CD1c-positive myeloid dendritic cell (primary cell): ENCODE measurements around the gene PCED1B.
A peak's percentile ranks its signal among the peaks of the same experiment; 100 is the strongest.
"Not testable (repeated sequence)": the region's sequence is repeated elsewhere in the genome, so short reads cannot be mapped to it uniquely, and the experiment has no call there.

Experiments used
- DNase-seq: peaks from one replicate; pipeline ENCODE4 v3.0.0-alpha.2; 2016; ENCODE audit errors: extremely low spot score

Gene PCED1B

DNA sequence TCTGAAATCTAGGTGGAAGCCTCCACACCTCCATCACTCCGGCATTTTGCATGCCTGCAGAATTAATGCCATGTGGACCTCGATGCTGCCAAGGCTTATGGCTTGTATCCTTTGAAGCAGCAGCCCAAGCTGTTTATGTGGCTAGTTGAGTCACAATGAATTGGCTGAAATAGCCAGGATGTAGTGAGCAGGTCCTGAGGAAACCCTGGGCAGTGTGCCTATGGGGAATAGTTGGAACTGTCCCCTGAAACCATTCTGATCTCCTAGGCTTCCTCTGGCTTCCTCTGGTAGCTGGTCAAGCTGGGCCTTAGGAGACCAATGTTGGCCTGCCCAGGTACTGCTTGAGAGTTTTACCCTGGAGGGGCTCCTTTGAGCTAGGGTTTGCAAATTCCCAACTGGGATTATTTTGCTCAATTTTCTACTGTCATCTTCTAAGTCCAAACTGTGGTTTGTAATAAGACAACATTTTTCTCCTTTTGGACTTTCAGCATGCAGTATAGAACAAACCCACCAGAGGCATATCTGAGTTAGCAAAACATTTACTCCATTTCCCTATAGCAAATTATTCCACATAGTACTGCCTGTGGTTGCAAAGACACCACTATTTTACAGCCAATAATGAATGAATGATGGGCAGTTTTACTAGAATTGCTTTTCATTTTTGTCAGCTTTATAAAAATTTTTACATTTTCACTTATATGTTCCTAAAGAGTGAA, 85.5 kb downstream of the PCED1B start:
- no peak for DNase-seq

DNA sequence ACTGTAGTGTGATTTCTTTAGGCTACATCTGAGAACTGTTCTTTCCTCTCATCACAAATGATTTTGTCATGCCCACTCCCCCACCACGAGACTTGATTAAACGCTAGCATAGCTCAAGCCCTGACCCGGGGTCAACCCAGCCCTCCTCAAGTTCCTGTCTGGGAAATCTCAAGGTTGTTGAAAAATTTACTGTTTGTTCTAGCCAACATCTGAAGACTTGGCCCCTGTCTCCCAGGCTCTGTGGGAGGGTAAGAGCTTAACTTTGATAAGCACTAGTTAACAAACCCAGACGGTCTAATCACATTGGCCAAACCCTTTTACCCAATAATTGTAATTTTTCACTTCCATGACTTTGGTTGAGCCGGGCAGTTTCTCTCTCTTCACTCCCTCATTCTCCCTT, 86.5 kb downstream of the PCED1B start:
- no peak for DNase-seq

DNA sequence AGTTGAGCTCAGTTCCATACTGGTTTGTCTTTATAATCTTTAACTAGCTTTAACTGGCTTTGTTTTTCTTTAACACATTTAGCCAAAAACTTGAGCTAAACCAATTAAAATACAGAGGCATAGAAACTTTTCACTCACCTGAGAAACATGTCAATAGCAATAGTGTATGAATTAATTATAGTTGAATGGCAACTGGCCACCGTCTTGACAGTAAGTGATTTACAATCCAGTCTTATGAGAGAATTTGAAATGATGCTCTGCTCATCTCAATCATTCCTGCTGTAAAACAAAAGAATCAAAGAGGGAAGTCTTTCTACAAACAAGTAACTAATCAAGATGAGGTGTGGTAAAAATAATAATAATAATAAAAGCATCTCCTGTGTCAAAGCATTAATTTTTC, 86.9 kb downstream of the PCED1B start:
- no peak for DNase-seq

DNA sequence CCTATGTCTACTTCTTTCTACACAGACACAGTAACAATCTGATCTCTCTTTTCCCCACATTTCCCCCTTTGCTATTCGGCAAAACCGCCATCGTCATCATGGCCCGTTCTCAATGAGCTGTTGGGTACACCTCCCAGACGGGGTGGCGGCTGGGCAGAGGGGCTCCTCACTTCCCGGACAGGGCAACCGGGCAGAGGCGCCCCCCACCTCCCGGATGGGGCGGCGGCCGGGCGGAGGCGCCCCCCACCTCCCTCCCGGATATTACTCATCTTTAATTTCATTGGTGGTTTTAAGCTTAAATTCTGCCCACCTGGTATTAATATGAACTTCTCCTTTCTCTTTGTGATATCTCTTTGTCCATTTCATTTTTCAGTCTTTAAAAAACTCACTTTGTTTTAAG, 90.9 kb downstream of the PCED1B start:
- not testable (repeated sequence) for DNase-seq

DNA sequence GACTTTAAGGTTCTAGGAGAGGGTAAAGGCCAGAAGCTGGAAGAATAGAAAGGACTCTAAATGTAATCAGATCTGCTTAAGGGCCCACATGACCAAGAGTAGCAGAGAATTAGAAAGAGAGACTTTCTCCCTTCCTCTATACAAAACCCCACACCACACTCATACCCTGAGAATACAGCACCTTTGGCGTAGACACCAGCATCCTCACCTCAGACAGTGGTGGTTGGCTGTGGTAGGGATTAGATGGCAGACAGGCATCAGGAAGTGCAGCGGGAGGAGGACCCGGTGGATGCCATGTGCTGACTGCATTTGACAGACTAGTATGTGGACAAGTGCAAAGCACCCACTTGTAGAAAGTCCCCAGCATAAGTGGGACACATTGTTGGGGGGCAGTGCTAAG, 98.6 kb downstream of the PCED1B start:
- DNase-seq = no peak

DNA sequence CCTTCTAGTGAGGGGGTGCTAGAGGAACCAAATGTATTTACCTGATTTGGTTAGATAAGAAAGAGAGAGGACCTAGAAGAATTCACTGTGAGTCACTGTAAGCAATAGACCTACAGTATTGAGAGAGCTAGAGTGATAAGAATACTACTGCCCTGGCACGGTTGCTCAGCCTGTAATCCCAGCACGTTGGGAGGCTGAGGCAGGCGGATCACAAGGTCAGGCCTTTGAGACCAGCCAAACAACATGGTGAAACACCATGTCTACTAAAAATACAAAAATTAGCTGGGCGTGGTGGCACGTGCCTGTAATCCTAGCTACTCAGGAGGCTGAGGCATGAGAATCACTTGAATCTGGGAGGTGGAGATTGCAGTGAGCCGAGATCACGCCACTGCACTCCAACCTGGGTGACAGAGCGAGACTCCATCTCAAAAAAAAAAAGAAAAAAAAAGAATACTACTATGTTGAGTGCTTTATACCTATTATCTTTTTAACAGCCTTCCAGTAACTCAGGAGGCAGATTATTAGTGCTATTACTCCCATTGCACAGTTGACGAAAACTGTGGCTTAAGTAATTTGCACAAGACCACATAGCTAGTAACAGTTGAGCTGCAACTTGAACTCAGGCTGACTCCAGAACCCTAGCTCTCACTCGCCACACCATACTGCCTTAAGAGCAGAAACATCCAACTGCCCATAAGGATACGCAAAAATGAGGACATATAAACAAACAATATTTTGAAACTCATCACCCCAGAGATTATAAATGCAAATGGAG, 102.9 kb downstream of the PCED1B start:
- not testable (repeated sequence) for DNase-seq

DNA sequence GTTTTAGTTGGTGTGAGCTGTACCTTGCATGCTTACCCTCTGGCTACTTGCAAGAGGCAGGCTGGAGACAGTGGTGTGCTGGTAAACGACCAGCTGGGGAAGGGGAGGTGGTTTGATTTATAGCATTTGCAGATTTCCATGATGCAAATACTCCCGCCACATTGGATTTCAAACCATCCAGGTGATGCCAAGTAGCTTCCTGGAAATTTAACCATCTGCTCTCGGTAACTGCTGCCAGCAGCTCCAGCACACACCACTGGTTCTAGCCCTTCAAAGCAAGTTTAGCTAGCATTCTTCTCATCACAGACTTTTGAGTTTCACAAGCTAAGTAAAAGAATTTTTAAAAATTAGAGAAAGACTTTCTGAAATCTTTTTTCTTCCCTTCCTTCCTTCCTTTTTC, 104.8 kb downstream of the PCED1B start:
- DNase-seq = no peak

DNA sequence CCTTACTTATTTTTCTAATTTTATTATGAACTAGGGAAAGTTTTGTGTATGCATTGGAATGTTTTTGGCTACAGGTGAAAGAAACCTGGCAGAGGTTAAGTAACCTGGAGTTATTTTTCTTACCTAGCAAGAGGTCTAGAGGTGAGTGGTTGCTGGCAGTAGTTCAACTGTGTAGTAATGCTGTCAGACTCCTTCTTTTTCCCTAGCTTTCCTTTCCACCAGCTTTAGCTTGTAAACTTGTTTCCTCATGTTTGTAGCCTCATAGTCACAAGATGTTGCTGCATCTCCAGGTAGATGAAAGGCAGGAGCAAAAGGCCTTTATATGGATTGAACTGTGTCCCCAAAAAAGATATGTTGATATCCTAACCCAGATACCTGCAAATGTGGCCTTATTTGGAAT, 105.4 kb downstream of the PCED1B start:
- no peak for DNase-seq

DNA sequence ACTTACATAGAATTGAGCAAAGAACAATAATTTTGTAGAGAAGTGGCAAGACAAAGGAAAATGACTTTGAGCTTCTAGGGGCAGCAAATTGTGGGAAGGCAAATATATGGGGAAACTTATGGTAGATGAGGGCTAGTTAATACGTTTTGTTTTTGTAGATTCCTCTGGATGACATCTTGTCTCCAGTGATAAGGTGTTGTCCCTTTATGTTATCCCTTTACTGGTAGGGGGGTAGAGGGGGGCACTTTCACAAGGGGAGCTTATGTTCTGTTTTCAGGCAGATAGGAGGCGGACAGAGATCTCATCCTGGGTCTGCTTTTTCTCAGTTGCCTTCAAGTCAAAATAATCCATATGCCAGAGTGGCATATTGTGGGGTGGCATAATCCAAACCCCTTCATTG, 106.8 kb downstream of the PCED1B start:
- no peak for DNase-seq

DNA sequence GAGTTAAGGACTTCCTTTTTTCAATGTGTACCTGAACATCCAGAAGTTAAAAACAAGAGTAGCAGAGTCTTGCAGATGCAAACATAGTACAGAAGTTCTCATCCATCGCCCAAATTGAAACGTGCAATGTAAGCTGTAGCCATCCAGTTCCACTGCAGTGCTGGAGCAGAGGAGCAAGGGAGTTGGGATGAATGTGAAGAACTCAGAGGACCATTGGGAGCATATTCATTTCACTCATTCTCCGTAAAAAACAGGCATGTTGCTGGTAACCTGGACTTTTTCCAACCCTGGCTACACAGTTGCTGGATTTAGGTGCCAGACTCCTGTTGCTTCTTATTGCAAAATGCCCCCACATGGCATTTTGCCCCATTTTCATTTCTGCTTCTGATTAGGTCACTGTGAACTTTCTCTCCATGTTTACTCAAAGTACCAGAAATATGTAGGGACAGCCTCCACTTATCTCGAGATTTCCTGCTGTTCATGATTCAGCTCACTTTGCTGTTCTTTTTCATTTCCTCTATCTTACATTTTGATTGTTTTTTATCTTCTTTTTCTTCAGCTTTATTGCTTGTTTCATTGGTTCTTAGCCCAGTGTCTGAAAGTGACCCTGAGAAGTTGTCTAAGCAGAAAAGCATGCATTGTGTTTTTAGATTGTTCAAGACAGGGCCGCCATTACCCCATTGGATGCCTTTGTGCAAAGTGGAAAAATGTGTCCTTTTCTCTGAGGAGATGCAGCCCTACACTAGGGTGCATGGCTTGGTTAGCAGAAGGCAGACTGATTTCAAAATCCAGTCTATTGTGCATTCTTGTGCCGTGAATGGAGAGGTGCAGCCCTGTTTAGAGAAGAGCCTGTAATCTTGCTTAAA, 109.4 kb downstream of the PCED1B start:
- peak; percentile 41 for DNase-seq

DNA sequence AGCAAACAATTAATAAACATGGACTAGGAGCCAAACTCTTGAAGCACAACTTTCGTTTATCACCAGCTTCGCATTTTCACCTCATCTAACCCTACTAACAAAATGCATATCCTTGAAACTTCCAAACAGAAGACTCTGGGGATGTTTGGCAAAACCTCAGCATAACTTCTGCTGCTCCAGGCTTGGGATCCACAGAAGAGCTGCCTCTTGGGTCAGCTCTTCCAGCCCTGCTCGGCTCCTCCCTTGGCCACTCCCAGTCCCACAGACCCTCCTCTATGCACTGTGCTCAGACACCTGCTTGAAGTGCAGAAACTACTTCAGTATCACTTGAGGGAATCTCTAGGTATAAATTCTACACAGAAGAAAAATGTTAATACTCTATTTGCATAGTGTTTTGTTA, 110.3 kb downstream of the PCED1B start:
- no peak for DNase-seq

DNA sequence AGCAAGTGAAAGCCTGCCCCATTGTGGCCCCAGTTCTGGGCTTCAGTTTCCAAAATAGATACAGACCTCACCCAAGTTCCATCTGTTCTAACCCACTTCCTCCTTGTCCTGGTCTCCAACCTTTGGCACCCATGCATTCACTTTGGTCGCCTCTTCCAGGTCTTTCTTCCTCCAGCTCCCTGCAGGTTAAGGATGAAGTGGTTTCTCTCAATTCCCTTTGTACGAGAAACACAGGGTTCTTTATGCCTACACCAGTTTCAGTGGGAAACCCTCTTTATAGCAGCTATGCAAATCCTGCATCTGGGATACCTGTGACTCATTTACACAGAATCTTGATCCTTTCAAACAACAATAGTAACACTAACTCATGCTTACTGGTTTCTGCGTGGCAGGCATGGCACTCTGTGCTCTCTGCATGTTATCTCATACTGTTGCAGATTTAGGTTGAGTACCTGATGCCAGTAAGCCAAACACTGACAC, 110.9 kb downstream of the PCED1B start:
- peak; percentile 37 for DNase-seq

DNA sequence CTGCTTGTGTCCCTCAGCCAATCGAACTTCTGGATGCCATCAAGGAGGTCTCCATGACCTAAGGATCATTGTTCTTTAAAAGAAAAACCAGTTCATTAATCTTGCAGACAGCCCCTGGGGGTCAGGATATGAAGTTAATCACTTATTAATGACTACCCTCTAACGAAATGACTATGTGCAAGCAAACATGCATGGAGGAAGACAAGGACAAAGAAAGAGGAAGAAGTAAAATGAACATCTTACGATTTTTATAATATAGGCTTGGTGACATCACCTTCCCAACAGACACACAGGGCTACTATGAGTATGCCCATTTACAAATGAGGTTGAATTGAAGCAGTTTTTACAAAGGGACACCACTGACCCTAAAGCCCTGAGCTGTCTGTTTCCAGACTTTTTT, 111.5 kb downstream of the PCED1B start:
- DNase-seq = peak; percentile 46

DNA sequence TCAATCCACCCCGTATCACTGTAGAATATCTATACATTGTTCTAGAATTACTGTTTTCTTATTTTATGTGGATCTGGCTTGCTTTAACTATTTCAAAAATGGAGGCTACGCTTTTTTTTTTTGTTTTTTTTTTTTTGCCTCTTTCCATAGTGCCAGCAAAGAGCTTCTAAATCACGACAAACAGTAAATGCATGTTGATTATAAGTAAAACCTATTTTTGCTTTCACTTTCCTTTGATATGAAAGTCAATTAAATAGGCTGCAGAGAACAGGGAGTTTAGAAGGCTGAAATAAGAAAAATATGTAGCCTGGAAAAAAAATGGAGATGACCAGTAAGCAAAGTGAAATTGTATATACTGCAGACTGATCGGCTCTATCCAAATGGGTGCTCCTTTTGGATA, 112.6 kb downstream of the PCED1B start:
- no peak for DNase-seq

DNA sequence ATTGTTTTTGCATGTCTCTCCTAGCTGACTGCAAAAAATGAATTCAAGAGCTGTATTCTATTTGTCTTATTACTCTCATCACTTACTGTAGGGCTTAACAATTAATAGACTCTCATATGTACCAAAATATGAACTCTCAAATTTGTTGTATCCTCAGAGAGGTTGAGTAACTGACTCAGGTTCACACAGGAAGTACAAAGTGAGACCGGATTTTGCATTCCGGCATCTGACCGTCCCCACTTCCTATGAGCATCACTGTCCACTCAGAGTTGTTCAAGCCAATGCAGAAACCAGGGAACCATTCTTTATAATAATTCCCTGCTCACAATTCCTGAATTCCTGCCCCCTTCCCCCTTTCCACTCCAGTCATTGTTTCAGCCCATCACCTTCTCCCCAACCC, 113.6 kb downstream of the PCED1B start:
- no peak for DNase-seq

DNA sequence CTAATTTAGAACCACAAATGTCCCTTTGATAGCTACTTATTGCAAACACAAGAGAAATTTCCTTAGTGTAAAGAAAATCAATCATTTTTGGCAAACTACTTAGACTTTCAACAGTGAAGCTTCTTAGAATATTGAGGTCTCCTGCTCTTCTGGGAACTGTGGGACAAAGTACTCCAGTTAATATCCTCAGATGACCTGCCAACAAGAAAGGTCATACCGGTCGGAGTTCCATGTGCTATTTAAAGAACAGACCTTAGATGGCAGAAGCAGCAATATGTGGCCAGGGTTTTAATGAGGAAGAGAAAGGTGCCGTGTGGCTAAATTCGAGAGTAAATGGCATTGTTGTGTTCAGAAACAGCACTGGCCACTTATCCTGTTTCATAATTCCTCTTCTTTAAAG, 115.1 kb downstream of the PCED1B start:
- no peak for DNase-seq

DNA sequence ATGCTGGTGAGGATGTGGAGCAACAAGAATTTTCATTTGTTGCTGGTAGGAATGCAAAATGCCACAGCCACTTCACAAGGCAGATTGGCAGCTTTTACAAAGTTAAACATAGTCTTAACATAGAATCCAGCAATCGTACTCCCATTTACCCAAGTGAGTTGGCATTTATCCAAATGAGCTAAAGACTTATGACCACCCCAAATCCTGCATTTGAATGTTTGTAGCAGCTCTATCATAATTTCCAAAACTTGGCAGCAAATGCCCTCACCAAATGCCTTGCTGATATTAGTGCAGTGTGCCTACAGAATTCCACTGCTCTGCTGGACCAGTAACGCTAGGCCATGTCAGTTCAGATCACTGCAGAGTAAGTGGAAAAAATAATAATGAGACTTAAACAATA, 121.0 kb downstream of the PCED1B start:
- DNase-seq = no peak

DNA sequence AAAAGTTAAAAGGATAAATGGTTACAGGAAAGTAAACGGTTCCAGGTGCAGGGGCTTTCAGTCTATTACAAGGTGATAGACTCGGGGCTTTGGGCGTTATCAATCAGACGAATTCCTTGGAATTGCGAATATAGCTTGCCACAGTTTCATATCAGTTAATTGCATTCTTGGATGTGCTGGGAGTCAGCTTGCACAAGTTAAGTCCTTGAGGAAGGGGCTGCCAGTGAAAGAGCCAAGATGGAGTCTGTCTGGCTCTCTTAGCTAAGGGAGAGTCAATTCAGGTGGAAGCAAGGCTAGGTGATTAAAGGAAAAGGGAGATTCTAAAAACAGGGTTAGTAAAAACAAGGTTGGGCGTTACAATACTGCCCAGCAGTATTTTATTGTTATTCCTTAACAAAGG, 121.8 kb downstream of the PCED1B start:
- not testable (repeated sequence) for DNase-seq

DNA sequence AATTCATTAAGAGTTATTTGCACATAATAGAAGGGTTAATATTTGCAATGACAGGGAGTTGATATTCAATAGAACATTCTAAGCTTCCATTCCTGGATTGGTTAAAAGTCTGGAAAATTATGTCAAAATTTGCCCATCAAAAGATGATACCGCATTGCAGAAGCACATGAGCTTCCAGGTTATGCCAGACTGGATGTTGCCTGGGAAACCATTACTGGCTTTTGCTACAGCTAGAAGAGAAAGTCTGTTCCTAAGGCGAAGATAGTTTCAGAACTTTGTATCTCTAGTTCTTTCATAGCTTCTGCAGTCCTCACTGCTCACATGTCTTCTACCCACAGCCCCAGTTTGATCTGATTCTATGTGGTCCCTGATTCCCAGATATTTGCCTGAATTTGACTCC, 122.8 kb downstream of the PCED1B start:
- DNase-seq = no peak

DNA sequence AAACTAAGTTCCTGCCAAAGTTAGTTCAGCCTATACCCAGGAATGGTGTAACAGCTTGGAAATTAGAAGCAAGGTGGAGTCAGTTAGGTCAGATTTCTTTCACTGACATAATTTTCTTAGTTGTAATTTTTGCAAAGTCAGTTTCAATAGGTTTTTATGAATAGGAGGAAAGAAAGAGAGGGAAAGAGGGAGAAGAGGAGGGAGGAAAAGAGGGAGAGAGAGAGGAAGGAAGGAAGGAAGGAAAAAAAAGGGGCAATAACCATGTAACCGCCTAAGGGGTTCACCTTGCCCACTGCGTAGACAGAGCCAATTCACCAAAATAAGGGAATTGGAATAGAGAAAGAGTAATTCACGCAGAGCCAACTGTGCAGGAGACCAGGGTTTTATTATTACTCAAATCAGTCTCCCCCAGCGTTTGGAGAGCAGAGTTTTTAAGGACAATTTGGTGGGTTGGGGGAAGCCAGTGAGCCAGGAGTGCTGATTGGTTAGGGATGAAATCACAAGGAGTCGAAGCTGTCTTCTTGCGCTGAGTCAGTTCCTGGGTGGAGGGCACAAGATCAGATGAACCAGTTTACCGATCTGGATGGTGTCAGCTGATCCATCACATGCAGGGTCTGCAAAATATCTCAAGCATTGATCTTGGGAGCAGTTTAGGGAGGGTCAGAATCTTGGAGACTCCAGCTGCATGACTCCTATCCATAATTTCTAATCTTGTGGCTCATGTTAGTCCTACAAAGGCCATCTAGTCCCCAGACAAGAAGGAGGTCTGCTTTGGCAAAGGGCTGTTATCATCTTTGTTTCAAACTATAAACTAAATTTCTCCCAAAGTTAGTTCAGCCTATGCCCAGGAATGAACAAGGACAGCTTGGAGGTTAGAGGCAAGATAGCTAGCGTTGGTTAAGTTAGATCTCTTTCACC, 126.4 kb downstream of the PCED1B start:
- no peak for DNase-seq
